22Rv1 (cell line): ENCODE data around the gene BLOC1S4.

ENCODE experiments used
- CTCF ChIP-seq: fragments of 450-650 bp; IDR thresholded peaks from 2 replicates; pipeline ENCODE4 v1.5.1; 2017; ENCODE audit warnings: mild to moderate bottlenecking
- ZFX ChIP-seq: fragments of 450-650 bp; IDR thresholded peaks from 2 replicates; pipeline ENCODE4 v1.6.1; 2017; ENCODE audit warnings: antibody characterized with exemption, borderline replicate concordance

- TF ChIP-seq CTCF (no peak), ZFX (no peak)
Observed at GRCh38 chr4:6688879-6689505, 27.0 kb upstream of the BLOC1S4 start.
